ENCODE measurements around the gene HUNK.

HUNK gene

DNA sequence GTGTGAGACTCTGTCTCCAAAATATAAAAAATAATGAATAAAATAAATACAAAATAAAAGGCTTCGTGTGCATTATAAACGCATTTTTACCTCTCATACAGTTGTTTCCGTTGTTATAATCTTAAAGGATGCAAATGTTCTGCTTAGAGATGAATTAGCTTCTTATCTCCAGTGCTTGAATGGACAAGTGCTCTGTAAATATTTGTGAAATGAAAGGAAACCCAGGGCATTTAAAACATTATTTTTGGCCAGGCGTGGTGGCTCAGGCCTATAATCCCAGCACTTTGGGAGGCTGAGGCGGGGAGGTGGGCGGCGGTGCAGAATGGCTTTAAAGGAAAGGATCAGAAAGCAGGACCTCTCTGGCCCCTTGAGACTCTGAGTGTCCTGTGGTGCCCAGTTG is 94.5 kb downstream of the HUNK start:
- Histone ChIP-seq H3K27ac (ENCODE audit: low read depth in 2 of 2, low read length in 2 of 2) (no peak overlapping the region), H3K36me3 (ENCODE audit: control insufficient read depth in 2 of 2, insufficient read depth in 2 of 2, low read length in 2 of 2) (peaks cover 0 to 10% of the 10 kb centered on the region in 2 donors), H3K4me1 (ENCODE audit: control insufficient read depth in 2 of 2, insufficient read depth in 2 of 2, low read length in 2 of 2) (no peaks in the 10 kb centered on the region), H3K9ac (ENCODE audit: low read depth in 1 of 2, low read length in 2 of 2) (no peak overlapping the region), H3K9me3 (ENCODE audit: control insufficient read depth in 2 of 2, low read length in 2 of 2) (no peaks in the 10 kb centered on the region), H3K4me3 (ENCODE audit: low read length in 2 of 2) (no peak overlapping the region), H3K27me3 (ENCODE audit: control insufficient read depth in 2 of 2, insufficient read depth in 2 of 2, low read length in 2 of 2) (peaks cover 0 to 2% of the 10 kb centered on the region in 2 donors)

DNA sequence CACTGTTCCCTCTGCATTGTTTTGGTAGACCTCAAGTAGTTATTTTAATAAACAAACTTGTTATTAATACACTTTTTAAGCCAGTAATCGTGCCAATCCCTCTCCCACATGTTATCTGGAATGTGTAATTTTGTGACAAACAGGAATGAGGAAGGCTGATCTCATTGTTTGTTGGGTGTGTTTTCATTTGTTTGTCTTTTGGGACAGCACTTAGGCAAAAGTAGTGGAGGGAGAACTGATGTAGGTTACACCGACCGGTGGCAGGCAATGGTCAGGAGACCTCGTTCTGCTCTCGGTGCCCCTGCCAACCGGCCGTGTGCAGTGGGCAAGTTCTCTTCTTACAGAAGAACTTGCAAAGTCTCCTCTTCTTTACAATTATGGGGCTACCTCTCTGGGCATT is 99.8 kb downstream of the HUNK start:
- H3K9ac ChIP-seq (ENCODE audit: low read depth in 1 of 2, low read length in 2 of 2) = no peak overlapping the region
- H3K9me3 ChIP-seq (ENCODE audit: control insufficient read depth in 2 of 2, low read length in 2 of 2) = no peaks in the 10 kb centered on the region
- no peak overlapping the region for H3K4me3 ChIP-seq (ENCODE audit: low read length in 2 of 2)
- H3K27me3 ChIP-seq (ENCODE audit: control insufficient read depth in 2 of 2, insufficient read depth in 2 of 2, low read length in 2 of 2) = peaks cover 0 to 2% of the 10 kb centered on the region in 2 donors
- H3K36me3 ChIP-seq (ENCODE audit: control insufficient read depth in 2 of 2, insufficient read depth in 2 of 2, low read length in 2 of 2) = peaks cover 3% of the 10 kb centered on the region in 2 donors
- no peaks in the 10 kb centered on the region for H3K4me1 ChIP-seq (ENCODE audit: control insufficient read depth in 2 of 2, insufficient read depth in 2 of 2, low read length in 2 of 2)
- no peak overlapping the region for H3K27ac ChIP-seq (ENCODE audit: low read depth in 2 of 2, low read length in 2 of 2)

DNA sequence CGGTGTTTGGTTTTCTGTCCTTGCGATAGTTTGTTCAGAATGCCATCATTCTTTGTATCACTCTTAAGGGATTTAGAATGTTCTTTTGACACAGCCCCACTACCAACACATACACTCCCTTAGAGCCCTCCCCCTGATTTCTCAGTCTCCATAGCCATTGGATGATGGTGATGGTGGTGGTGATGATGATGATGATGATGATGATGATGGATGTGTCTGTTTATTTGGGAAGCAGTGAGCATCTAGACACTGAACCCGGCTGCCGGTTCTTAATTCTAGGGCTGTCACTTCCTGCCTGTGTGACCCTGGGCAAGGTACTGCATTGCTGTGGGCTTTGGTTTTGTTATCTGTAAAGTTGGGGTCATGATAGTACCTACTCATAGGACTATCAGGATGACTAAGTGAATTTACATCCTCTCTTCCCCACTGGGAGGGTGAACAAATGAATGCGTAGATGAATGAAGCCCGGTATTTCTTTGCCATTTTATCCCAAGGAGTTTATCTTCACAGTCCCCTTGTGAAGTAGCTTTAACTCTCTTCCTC is 100.7 kb downstream of the HUNK start:
- peaks cover 3% of the 10 kb centered on the region in 2 donors for H3K36me3 ChIP-seq (ENCODE audit: control insufficient read depth in 2 of 2, insufficient read depth in 2 of 2, low read length in 2 of 2)
- H3K9me3 ChIP-seq (ENCODE audit: control insufficient read depth in 2 of 2, low read length in 2 of 2) = no peaks in the 10 kb centered on the region
- no peak overlapping the region for H3K4me3 ChIP-seq (ENCODE audit: low read length in 2 of 2)
- H3K9ac ChIP-seq (ENCODE audit: low read depth in 1 of 2, low read length in 2 of 2) = no peak overlapping the region
- peaks cover 0 to 2% of the 10 kb centered on the region in 2 donors for H3K27me3 ChIP-seq (ENCODE audit: control insufficient read depth in 2 of 2, insufficient read depth in 2 of 2, low read length in 2 of 2)
- H3K4me1 ChIP-seq (ENCODE audit: control insufficient read depth in 2 of 2, insufficient read depth in 2 of 2, low read length in 2 of 2) = no peaks in the 10 kb centered on the region
- no peak overlapping the region for H3K27ac ChIP-seq (ENCODE audit: low read depth in 2 of 2, low read length in 2 of 2)

DNA sequence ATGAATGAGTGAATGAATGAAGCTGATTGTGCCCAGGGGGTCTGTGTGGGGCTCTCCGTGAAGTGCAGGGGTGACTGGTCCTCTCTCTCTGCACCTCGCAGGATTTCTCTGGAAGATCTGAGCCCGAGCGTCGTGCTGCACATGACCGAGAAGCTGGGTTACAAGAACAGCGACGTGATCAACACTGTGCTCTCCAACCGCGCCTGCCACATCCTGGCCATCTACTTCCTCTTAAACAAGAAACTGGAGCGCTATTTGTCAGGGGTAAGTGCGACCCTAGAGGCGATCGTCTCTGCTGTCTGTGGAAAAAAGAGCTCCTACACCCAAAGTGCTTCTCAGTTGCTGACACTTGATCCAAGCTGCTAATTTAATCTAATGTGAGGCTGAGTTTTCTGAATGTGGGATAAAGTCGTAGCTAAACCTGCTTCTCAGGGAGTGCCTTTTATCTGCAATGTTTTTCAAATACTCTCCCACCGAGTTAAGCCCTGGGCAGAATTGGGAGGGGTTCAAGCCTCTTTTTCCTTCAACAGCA is 101.7 kb downstream of the HUNK start:
- H3K4me1 ChIP-seq (ENCODE audit: control insufficient read depth in 2 of 2, insufficient read depth in 2 of 2, low read length in 2 of 2) = no peaks in the 10 kb centered on the region
- H3K36me3 ChIP-seq (ENCODE audit: control insufficient read depth in 2 of 2, insufficient read depth in 2 of 2, low read length in 2 of 2) = peaks cover 3% of the 10 kb centered on the region in 2 donors
- no peak overlapping the region for H3K4me3 ChIP-seq (ENCODE audit: low read length in 2 of 2)
- no peaks in the 10 kb centered on the region for H3K27me3 ChIP-seq (ENCODE audit: control insufficient read depth in 2 of 2, insufficient read depth in 2 of 2, low read length in 2 of 2)
- H3K9ac ChIP-seq (ENCODE audit: low read depth in 1 of 2, low read length in 2 of 2) = no peak overlapping the region
- H3K27ac ChIP-seq (ENCODE audit: low read depth in 2 of 2, low read length in 2 of 2) = no peak overlapping the region
- no peaks in the 10 kb centered on the region for H3K9me3 ChIP-seq (ENCODE audit: control insufficient read depth in 2 of 2, low read length in 2 of 2)

DNA sequence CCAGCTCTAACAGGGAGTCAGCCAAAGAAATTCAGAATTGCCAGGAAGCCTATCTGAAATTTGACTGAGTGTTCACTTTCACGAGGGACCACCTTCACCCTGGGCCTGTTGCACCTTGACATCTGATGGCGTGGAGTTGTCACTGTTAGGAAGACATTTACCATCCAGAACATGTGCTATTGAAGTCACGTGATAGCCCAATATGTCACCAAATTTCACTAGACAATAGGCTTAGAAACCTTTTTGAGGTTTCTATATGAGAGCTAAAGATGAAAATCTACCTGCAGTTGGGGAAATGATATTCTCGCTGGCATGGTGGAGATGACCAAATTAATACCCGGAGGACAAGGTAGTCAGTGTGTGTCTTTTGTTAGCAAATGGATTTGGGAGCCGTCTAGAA is 102.7 kb downstream of the HUNK start:
- H3K27ac ChIP-seq (ENCODE audit: low read depth in 2 of 2, low read length in 2 of 2) = no peak overlapping the region
- H3K4me3 ChIP-seq (ENCODE audit: low read length in 2 of 2) = no peak overlapping the region
- peaks cover 3% of the 10 kb centered on the region in 2 donors for H3K36me3 ChIP-seq (ENCODE audit: control insufficient read depth in 2 of 2, insufficient read depth in 2 of 2, low read length in 2 of 2)
- no peak overlapping the region for H3K9ac ChIP-seq (ENCODE audit: low read depth in 1 of 2, low read length in 2 of 2)
- no peaks in the 10 kb centered on the region for H3K4me1 ChIP-seq (ENCODE audit: control insufficient read depth in 2 of 2, insufficient read depth in 2 of 2, low read length in 2 of 2)
- no peaks in the 10 kb centered on the region for H3K27me3 ChIP-seq (ENCODE audit: control insufficient read depth in 2 of 2, insufficient read depth in 2 of 2, low read length in 2 of 2)
- H3K9me3 ChIP-seq (ENCODE audit: control insufficient read depth in 2 of 2, low read length in 2 of 2) = no peaks in the 10 kb centered on the region

DNA sequence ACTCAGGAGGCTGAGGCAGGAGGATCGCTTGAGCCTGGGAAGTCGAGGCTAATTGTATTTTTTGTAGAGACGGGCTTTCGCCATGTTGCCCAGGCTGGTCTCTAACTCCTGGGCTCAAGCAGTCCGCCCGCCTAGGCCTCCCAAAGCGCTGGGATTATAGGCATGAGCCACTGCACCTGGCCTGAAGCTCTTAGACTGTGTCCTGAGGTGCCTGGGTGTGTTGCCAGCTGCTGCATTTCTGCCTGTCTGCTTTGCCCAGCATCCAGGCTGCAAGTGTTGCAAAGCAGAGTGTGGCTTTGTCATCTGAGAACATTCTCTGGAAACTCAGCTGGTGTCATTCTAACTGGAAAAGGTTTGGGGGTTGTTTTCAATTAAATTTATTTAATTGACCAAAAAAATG is 105.0 kb downstream of the HUNK start:
- Histone ChIP-seq H3K9me3 (ENCODE audit: control insufficient read depth in 2 of 2, low read length in 2 of 2) (no peaks in the 10 kb centered on the region), H3K9ac (ENCODE audit: low read depth in 1 of 2, low read length in 2 of 2) (no peak overlapping the region), H3K4me3 (ENCODE audit: low read length in 2 of 2) (no peak overlapping the region), H3K27me3 (ENCODE audit: control insufficient read depth in 2 of 2, insufficient read depth in 2 of 2, low read length in 2 of 2) (no peaks in the 10 kb centered on the region), H3K27ac (ENCODE audit: low read depth in 2 of 2, low read length in 2 of 2) (no peak overlapping the region), H3K36me3 (ENCODE audit: control insufficient read depth in 2 of 2, insufficient read depth in 2 of 2, low read length in 2 of 2) (peaks cover 3% of the 10 kb centered on the region in 2 donors), H3K4me1 (ENCODE audit: control insufficient read depth in 2 of 2, insufficient read depth in 2 of 2, low read length in 2 of 2) (no peaks in the 10 kb centered on the region)

DNA sequence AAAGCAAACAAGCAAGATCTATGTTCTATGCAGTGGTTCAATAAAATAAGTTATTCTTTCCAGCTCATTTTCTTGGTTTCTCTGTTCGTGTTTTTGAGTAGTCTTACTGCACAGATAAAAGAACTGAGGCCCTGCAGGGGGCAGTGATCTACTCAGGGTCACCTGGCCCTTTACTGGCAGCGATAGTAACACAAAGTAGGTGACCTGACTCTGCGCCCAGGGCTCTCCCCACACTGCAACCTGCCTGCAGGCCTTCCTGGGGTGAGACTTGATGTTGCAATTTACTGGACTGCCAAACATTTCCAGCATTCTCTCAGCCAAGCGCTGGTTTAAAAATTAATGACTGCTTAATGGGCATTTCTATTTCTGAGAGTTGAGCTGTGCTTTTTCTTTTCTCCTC is 110.3 kb downstream of the HUNK start:
- no peak overlapping the region for H3K27ac ChIP-seq (ENCODE audit: low read depth in 2 of 2, low read length in 2 of 2)
- no peaks in the 10 kb centered on the region for H3K9me3 ChIP-seq (ENCODE audit: control insufficient read depth in 2 of 2, low read length in 2 of 2)
- H3K36me3 ChIP-seq (ENCODE audit: control insufficient read depth in 2 of 2, insufficient read depth in 2 of 2, low read length in 2 of 2) = peaks cover 0 to 8% of the 10 kb centered on the region in 2 donors
- H3K27me3 ChIP-seq (ENCODE audit: control insufficient read depth in 2 of 2, insufficient read depth in 2 of 2, low read length in 2 of 2) = no peaks in the 10 kb centered on the region
- no peaks in the 10 kb centered on the region for H3K4me1 ChIP-seq (ENCODE audit: control insufficient read depth in 2 of 2, insufficient read depth in 2 of 2, low read length in 2 of 2)
- no peak overlapping the region for H3K9ac ChIP-seq (ENCODE audit: low read depth in 1 of 2, low read length in 2 of 2)
- H3K4me3 ChIP-seq (ENCODE audit: low read length in 2 of 2) = no peak overlapping the region

DNA sequence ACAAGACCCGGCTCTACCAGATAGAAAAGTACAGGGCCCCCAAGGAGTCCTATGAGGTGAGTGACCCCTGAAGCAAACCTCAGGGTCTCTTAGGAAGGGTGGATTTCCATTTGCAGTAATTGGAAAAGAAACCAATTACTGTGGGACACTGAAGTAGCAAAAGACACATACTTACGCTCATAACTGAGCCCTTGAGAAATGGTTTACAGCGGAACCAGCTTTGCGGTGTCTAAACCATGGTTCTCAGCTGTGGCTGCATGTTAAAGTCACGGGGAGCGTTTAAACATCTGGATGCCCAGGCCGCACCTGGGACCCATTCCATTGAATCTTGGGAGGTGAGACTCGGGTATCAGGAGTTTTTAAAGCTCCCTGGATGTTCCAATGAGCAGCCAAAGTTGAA is 110.7 kb downstream of the HUNK start:
- H3K27ac ChIP-seq (ENCODE audit: low read depth in 2 of 2, low read length in 2 of 2) = no peak overlapping the region
- H3K27me3 ChIP-seq (ENCODE audit: control insufficient read depth in 2 of 2, insufficient read depth in 2 of 2, low read length in 2 of 2) = no peaks in the 10 kb centered on the region
- peaks cover 0 to 8% of the 10 kb centered on the region in 2 donors for H3K36me3 ChIP-seq (ENCODE audit: control insufficient read depth in 2 of 2, insufficient read depth in 2 of 2, low read length in 2 of 2)
- no peaks in the 10 kb centered on the region for H3K9me3 ChIP-seq (ENCODE audit: control insufficient read depth in 2 of 2, low read length in 2 of 2)
- H3K9ac ChIP-seq (ENCODE audit: low read depth in 1 of 2, low read length in 2 of 2) = no peak overlapping the region
- no peaks in the 10 kb centered on the region for H3K4me1 ChIP-seq (ENCODE audit: control insufficient read depth in 2 of 2, insufficient read depth in 2 of 2, low read length in 2 of 2)
- H3K4me3 ChIP-seq (ENCODE audit: low read length in 2 of 2) = no peak overlapping the region

DNA sequence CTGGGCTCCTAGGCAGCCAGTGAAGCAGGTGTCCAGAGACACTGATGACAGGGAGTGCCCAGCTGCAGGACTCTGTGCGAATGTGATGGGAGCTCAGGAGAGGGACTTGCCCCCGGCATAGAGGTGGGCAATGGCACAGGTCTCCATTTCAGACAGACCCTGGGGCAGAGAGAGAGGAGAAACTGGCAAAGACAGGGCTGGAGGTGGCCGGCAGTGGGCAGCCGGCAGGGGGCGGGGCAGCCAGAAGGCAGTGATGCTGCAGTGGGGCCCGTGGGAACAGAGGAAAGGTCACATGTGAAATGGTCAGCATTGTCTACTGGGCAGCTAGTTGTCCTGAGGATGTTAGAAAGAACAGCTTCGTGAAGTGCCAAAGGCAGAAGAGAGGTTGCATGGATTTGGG is 112.6 kb downstream of the HUNK start:
- no peak overlapping the region for H3K4me3 ChIP-seq (ENCODE audit: low read length in 2 of 2)
- H3K27me3 ChIP-seq (ENCODE audit: control insufficient read depth in 2 of 2, insufficient read depth in 2 of 2, low read length in 2 of 2) = no peaks in the 10 kb centered on the region
- H3K36me3 ChIP-seq (ENCODE audit: control insufficient read depth in 2 of 2, insufficient read depth in 2 of 2, low read length in 2 of 2) = peaks cover 0 to 8% of the 10 kb centered on the region in 2 donors
- no peak overlapping the region for H3K27ac ChIP-seq (ENCODE audit: low read depth in 2 of 2, low read length in 2 of 2)
- no peaks in the 10 kb centered on the region for H3K9me3 ChIP-seq (ENCODE audit: control insufficient read depth in 2 of 2, low read length in 2 of 2)
- no peaks in the 10 kb centered on the region for H3K4me1 ChIP-seq (ENCODE audit: control insufficient read depth in 2 of 2, insufficient read depth in 2 of 2, low read length in 2 of 2)
- H3K9ac ChIP-seq (ENCODE audit: low read depth in 1 of 2, low read length in 2 of 2) = no peak overlapping the region

DNA sequence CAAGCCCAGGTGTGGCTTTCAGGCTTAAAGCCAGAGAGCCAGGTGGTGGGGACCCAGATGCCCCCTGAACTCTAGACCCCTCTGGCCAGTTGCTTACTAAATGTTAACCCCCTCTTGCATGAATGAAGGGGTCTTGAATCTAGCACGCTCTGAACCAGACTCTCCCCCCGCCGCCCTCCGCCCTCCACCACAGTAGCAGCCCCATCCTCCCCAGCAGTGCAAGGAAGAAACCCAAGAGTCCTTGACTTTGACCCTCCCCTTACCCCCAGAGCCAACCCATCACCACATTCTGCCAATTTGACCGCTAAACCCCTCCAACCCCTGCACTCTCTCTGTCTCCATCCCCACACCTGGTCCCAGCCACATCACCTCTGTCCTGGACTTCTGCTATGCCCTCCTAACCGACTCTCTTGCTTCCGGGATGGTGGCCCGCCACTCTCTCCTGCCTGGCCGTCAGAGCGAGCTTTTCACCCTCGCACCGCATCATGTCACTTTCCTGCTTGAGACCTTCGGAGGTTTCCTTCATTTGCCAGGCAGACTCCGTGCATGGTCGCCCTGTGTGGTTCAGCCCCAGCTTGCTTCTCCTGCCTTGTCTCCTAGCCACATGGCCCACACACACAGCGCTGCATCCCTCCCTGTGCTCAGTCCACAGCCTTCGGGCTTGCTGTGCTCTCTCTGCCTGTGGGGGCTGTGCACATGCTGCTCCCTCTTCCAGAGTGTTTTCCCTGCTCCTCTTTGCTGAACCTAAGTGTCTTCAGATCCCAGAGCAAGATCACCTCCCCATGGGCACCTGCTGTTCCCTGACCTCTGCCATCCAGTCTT is 113.4 kb downstream of the HUNK start:
- Histone ChIP-seq H3K36me3 (ENCODE audit: control insufficient read depth in 2 of 2, insufficient read depth in 2 of 2, low read length in 2 of 2) (peaks cover 0 to 8% of the 10 kb centered on the region in 2 donors), H3K4me3 (ENCODE audit: low read length in 2 of 2) (no peak overlapping the region), H3K4me1 (ENCODE audit: control insufficient read depth in 2 of 2, insufficient read depth in 2 of 2, low read length in 2 of 2) (peaks cover 0 to 4% of the 10 kb centered on the region in 2 donors), H3K27ac (ENCODE audit: low read depth in 2 of 2, low read length in 2 of 2) (no peak overlapping the region), H3K9me3 (ENCODE audit: control insufficient read depth in 2 of 2, low read length in 2 of 2) (no peaks in the 10 kb centered on the region), H3K9ac (ENCODE audit: low read depth in 1 of 2, low read length in 2 of 2) (no peak overlapping the region), H3K27me3 (ENCODE audit: control insufficient read depth in 2 of 2, insufficient read depth in 2 of 2, low read length in 2 of 2) (no peaks in the 10 kb centered on the region)
